ENCODE results near the gene ACCS.

ACCS gene

DNA sequence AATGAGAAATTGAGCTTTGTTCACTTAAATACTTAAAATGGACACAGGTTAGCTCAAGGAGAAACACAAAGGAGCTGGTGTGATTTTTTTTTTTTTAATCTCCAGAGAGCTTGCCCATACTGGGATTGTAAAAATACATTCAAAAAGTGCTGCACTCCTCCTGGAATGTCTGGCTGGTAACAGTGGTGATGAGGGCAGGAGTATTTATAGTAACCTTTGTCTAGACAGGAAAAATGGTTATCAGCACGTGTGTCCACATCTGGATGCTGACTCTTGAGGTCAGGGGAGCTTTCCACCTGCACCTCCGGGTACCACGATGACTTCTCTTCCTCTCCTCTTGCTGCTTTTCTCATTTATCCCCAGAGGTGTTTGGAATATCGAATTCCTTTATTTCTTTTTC, 59.5 kb downstream of the ACCS start:
- TF ChIP-seq, protein P1, sequence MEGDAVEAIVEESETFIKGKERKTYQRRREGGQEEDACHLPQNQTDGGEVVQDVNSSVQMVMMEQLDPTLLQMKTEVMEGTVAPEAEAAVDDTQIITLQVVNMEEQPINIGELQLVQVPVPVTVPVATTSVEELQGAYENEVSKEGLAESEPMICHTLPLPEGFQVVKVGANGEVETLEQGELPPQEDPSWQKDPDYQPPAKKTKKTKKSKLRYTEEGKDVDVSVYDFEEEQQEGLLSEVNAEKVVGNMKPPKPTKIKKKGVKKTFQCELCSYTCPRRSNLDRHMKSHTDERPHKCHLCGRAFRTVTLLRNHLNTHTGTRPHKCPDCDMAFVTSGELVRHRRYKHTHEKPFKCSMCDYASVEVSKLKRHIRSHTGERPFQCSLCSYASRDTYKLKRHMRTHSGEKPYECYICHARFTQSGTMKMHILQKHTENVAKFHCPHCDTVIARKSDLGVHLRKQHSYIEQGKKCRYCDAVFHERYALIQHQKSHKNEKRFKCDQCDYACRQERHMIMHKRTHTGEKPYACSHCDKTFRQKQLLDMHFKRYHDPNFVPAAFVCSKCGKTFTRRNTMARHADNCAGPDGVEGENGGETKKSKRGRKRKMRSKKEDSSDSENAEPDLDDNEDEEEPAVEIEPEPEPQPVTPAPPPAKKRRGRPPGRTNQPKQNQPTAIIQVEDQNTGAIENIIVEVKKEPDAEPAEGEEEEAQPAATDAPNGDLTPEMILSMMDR (IDR thresholded peaks at IDR 0.05; ENCODE audit: insufficient read depth, low read depth, low read length, missing control alignments) = no peak
- H3K4me3 ChIP-seq (ENCODE audit: low read depth, low read length) = no peak overlapping the region
- DNase-seq (ENCODE audit: low read depth) = no peak

- H3K4me3 ChIP-seq (ENCODE audit: low read depth, low read length) = no peak overlapping the region
- TF ChIP-seq, protein P1 (IDR thresholded peaks at IDR 0.05; ENCODE audit: insufficient read depth, low read depth, low read length, missing control alignments) = no peak
- DNase-seq (ENCODE audit: low read depth) = no peak
Measured at GRCh38 chr11:44126304-44126703, 60.2 kb downstream of the ACCS start.

DNA sequence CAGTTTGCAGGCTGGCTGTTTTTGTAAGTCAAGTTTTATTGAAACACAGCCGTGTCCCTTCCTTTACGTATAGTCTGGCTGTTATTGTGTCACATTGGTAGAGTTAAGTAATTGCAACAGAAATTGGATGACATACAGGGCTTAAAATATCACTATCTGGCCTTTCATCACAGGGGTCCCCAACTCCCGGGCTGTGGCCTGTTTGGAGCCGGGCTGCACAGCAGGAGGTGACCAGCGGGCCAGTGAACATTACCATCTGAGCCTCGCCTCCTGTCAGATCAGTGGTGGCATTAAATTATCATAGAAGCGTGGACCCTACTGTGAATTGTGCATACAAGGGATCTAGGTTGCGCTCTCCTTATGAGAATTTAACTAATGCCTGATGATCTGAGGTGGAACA, 61.1 kb downstream of the ACCS start:
- DNase-seq (ENCODE audit: low read depth) = no peak
- TF ChIP-seq, protein P1 (IDR thresholded peaks at IDR 0.05; ENCODE audit: insufficient read depth, low read depth, low read length, missing control alignments) = no peak
- H3K4me3 ChIP-seq (ENCODE audit: low read depth, low read length) = no peak overlapping the region

DNA sequence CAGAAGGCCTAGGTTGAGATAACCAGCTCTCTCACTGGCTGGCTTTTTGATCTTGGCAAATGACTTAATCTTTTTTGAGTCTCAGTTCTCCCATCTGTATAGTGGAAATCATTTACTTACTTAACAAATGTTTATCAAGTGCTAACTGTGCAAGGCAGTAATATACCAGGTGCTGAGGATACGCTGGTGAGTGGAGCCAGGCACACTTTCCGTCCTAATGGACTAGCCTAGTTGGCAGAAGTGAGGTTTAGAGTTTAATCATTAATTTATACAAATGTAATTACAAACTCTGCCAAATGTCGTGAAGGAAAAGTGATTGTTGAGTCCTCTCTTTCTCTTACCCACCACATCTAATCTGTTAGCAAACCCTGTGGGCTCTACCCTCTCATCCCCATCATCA, 62.7 kb downstream of the ACCS start:
- DNase-seq (ENCODE audit: low read depth) = no peak
- TF ChIP-seq, protein P1 (IDR thresholded peaks at IDR 0.05; ENCODE audit: insufficient read depth, low read depth, low read length, missing control alignments) = no peak
- no peak overlapping the region for H3K4me3 ChIP-seq (ENCODE audit: low read depth, low read length)

DNA sequence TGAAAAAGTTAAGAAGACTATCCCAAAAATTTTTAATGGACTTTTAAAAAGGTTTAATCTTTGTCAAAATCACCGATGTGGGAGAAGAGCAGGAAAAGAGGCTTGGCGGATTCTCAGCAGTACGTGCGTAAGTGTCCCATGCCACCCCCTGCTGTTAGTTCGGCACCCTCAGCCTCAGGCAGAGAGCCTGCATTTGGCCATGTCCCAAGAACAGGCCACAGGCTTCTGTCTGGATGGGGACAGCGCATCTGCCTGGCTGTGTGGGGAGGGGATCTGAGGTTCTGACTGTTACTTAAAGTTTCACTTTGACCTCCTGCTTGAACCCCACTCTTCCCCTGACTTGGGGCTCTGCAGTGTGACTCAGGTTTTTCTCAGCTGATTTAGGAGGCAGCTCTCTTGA, 64.7 kb downstream of the ACCS start:
- TF ChIP-seq, protein P1 (IDR thresholded peaks at IDR 0.05; ENCODE audit: insufficient read depth, low read depth, low read length, missing control alignments) = no peak
- no peak for DNase-seq (ENCODE audit: low read depth)
- no peak overlapping the region for H3K4me3 ChIP-seq (ENCODE audit: low read depth, low read length)

- TF ChIP-seq, protein P1 (IDR thresholded peaks at IDR 0.05; ENCODE audit: insufficient read depth, low read depth, low read length, missing control alignments) = peak; percentile 46
- DNase-seq (ENCODE audit: low read depth) = peak; percentile 15
- no peak overlapping the region for H3K4me3 ChIP-seq (ENCODE audit: low read depth, low read length)
Measured at GRCh38 chr11:44133335-44133946, 67.4 kb downstream of the ACCS start.

Measured in GM12865 (cell line).